NOMO-1 treated with dmso at 0.1 percent for 144 hours (cell line): ENCODE measurements around the gene PCDH9.
"Not testable (repeated sequence)": the region's sequence is repeated elsewhere in the genome, so short reads cannot be mapped to it uniquely, and the experiment has no call there.

Experiments used
- DNase-seq: peaks from one replicate; lab custom pipeline; 2025; ENCODE audit not compliant: unreplicated experiment; lab: John Stamatoyannopoulos, UW

PCDH9 gene

GRCh38 chr13:66790861-66791260 lies 439.3 kb downstream of the PCDH9 start:
- no peak for DNase-seq

- DNase-seq: no peak
These were observed 448.9 kb downstream of the PCDH9 start for GRCh38 chr13:66781241-66781640.

- DNase-seq: no peak
These were observed 449.3 kb downstream of the PCDH9 start for GRCh38 chr13:66780814-66781213.

GRCh38 chr13:66778461-66778860 lies 451.7 kb downstream of the PCDH9 start:
- no peak for DNase-seq

GRCh38 chr13:66775196-66775595 lies 454.9 kb downstream of the PCDH9 start:
- DNase-seq: no peak

GRCh38 chr13:66774046-66774445 lies 456.1 kb downstream of the PCDH9 start:
- DNase-seq: no peak

GRCh38 chr13:66765559-66765958 lies 464.6 kb downstream of the PCDH9 start:
- no peak for DNase-seq

- not testable (repeated sequence) for DNase-seq
These were observed 469.5 kb downstream of the PCDH9 start for GRCh38 chr13:66760678-66761077.

- no peak for DNase-seq
These were observed 470.2 kb downstream of the PCDH9 start for GRCh38 chr13:66759919-66760318.

- DNase-seq: no peak
These were observed 478.4 kb downstream of the PCDH9 start for GRCh38 chr13:66751691-66752090.

GRCh38 chr13:66748712-66749111 lies 481.4 kb downstream of the PCDH9 start:
- DNase-seq: no peak

- DNase-seq: no peak
These were observed 484.8 kb downstream of the PCDH9 start for GRCh38 chr13:66745307-66745706.

GRCh38 chr13:66723576-66723975 lies 506.6 kb downstream of the PCDH9 start:
- DNase-seq: no peak

- no peak for DNase-seq
These were observed 513.6 kb downstream of the PCDH9 start for GRCh38 chr13:66716538-66716937.

GRCh38 chr13:66714795-66715194 lies 515.3 kb downstream of the PCDH9 start:
- no peak for DNase-seq

- DNase-seq: no peak
These were observed 526.0 kb downstream of the PCDH9 start for GRCh38 chr13:66704110-66704509.

- DNase-seq: no peak
These were observed 526.5 kb downstream of the PCDH9 start for GRCh38 chr13:66703597-66703996.

- DNase-seq: no peak
These were observed 530.0 kb downstream of the PCDH9 start for GRCh38 chr13:66700117-66700601.

GRCh38 chr13:66693656-66694055 lies 536.5 kb downstream of the PCDH9 start:
- DNase-seq: no peak

- no peak for DNase-seq
These were observed 539.0 kb downstream of the PCDH9 start for GRCh38 chr13:66691149-66691548.

GRCh38 chr13:66689628-66690027 lies 540.5 kb downstream of the PCDH9 start:
- DNase-seq: no peak

GRCh38 chr13:66689037-66689619 lies 541.0 kb downstream of the PCDH9 start:
- DNase-seq: no peak

GRCh38 chr13:66681403-66681802 lies 548.7 kb downstream of the PCDH9 start:
- DNase-seq: no peak
